Hippocampal formation (tissue), 2 donors: ENCODE results near the gene MVB12B.

Experiments
- DNase-seq, 2 donors: peaks; one replicate each; lab custom pipeline; 2025; lab: John Stamatoyannopoulos, UW

MVB12B gene

GRCh38 chr9:126303488-126303887 is 23.1 kb upstream of the MVB12B start:
- no peak for DNase-seq

DNA sequence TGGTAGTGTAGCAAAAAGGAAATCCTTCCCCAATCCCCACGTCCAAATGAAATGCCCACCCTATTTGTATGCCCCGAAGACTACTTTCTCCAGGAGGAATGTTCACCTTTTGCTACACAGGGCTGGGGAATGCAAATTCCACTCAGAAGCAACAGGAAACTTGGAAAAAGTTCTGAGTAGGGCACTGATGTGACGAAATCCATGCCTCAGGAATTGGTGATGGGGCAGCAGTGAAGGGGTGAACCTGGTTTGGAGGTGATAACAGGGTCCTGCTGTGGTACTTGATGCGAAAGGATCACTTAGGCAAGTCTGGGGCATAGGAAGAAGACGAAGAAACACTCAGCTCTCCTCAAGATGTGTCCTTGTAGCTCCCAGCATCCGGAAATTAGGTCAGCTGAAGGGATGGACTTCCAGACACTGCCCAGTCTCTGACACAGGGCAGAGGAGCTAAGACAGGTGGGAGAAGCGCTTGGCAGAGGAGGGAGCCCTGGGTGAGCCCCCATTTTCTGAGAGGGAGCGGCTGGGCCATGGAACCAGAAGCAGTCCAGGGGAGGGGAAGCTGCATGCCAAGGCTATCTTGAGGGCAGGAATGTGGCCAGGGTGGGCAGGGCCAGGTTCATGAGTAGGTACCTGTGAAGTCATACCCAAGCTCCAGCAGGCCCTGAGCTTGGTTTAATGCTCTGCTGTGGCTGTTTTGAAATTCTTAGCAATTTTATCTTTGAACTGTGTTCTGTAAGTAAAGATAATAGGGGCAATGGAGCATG is 22.2 kb upstream of the MVB12B start:
- DNase-seq, result no peak

DNA sequence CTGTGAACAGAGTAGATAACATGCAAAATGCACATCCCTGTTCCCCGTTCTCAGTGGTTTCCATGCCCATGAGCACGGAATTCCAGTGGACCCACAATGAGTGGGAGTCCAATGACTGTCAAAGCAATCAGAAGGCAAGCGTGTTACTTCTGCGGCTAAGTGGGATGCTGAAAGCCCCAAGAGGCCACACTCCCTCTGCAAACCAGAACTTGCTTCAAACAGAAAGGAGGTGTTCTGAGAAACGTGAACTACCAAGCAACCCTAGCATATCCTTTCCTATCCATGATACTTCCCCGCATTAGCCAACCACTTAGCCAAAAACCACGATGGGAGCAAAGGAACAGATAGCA is 21.7 kb upstream of the MVB12B start:
- DNase-seq, result no peak

GRCh38 chr9:126306071-126306647 is 20.5 kb upstream of the MVB12B start:
- no peak for DNase-seq

DNA sequence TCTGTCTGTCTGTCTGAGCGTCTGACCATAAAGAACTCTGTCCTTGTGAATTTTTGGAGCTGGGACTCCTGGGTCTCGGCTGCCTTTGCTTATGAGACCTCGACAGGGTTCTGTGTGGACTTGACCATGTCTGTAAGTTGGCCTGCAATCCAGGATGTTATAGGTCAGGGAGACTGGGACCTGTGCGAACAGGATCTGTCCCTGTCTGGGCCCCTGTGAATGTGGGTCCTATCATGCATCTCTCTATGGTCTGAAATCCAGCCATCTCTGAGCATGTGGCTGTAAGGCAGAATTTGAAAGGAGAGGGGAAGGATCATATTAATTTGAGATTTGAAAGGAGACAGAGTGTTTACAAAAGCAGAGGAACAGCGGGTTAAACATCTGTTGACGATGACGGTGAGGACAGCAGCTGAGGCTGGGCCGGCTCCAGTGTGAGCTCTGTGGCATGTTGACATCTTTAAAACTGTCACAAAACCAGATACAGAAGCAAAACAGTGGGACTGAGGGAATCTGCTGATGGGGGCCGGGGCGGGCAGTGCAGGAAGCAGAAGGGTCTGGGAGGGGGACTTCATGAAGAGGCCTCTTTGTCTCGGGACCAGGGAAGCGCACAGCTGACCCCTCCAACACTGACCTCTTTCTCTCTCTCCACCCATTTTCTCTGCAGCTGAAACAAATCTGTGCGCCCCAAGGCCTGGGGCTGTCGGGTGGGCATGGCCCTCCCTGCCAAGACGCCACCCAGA is 19.1 kb upstream of the MVB12B start:
- peak; percentile 84 to 95 for DNase-seq

DNA sequence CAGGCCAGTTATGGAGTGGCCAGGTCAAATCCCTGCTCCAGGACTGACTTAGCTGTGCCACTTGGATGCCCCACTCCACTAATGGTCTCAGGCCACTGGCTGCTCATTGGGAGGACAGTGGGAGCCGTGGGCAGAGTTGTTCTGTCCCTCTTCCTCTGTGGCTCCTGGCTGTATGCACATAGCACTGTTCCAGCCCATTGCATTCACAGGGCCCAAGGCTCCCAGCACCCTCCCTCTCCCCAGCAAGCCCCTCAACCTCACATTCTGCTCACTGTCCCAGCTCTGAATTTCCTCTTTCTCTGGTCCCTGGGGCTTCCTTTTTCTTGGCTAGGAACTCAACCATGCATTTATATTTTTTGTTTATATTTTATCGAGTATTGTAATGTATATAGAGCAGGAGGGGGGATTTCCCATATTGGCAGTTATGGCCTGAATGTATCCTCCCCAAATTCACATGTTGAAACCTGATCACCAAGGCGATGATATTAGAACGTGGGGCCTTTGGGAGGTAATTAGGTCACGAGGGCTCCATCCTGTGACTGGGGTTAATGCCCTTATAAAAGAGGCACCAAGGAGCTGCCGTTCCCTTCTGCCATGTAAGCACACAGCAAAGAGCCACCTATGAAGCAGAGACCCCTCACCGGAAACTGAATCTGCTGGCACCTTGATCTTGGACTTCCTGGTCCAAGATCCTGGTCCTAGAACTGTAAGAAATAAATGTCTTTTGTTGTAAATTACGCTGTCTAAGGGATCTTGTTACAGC is 17.0 kb upstream of the MVB12B start:
- DNase-seq, result no peak

DNA sequence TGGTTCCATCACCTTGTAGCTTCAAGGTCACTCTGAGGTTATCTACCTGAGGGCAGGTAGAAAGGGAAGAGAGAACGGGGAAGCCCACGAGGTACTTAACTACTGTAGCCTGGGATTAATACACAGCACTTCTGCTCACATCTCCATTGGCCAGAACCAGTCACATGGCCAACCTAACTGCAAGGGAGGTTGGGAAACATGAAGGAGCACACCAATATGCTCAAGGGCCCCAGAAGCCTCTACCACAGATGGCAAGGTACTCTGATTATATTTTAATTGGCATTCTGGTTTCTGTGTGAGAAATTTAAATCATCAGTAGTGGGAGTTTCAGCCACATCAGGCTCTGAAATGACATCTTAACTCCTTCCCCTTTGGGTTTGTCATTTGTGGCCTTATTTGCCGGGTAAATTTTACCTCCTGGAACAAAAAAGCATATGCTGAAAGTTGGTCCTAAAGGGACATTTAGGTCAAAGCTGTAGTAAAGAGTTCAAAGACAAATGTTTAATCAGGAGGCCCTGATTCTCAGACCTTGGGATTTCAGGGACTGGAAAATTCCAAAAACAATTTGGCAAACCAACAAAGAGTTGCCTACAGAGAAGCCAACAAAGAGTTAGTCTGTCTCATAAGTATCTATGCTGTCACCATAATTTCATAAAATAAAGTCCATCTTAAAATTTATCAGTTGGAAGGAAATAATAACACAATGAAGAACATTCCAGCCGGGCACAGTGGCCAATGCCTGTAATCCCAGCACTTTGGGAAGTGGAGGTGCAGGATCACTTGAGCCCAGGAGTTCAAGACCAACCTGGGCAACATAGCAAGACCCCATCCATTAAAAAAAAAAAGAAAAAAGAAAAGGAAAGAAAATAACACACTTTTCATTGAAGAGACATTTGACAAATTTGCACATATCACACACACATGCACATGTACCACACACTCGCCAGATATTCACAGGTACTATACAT is 13.8 kb upstream of the MVB12B start:
- no peak for DNase-seq

DNA sequence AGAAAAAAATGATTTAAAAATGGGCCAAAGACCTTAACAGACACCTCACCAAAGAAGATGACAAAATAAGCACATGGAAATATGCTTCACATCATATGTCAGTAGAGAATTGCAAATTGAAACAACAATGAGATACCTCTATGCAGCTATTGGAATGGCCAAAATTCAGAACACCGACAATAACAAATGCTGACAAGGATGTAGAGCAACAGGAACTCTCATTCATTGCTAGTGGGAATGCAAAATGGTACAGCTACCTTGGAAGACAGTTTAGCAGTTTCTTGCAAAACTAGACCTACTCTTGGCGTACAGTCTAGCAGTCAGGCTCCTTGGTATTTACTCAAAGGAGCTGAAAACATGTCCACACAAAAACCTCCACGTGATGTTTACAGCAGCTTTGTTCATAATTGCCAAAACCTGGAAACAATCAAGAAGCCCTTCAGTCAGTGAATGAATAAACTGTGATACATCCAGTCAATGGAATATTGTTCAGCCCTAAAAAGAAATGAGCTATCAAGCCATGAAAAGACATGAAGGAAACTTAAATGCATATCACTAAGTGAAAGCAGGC is 10.5 kb upstream of the MVB12B start:
- DNase-seq, result no peak

- DNase-seq, result no peak
Measured at GRCh38 chr9:126317513-126317912, 9.1 kb upstream of the MVB12B start.

DNA sequence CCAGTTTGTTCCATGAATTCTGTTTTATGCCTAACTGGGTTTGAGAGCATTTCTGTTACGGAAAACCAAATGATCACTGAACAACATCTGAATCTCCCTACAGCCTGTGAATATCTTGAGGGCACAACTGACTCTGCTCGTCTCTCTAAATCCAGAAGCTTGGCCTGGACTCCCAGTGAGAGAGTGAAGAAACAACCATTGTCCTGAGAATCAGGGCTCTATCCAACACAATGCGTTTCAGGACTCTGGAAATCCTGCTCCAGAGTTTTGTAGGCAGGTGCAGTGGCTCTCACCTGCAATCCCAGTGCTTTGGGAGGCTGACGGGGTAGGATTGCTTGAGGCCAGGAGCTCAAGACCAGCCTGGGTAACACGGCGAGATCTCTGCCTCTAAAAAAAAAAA is 7.8 kb upstream of the MVB12B start:
- DNase-seq, result no peak

DNA sequence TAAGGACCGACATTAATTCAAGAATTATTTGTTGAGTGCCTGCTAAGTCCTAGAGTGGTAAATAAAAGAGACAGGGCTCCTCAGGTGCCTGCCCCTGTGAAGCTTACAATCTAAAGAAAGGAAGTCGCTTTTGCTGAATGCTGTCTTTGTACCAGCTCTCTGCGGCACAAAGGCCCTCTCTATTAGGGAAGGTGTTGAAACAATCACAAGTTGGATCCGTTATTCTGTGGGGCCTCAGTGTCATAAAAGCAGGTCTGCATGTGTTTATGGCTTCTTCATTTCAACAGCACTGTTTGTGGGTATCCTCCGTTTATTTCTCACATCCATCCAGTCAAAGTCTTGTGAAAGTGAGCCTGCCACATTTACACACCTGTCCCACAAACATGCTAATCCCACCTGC is 7.0 kb upstream of the MVB12B start:
- no peak for DNase-seq

DNA sequence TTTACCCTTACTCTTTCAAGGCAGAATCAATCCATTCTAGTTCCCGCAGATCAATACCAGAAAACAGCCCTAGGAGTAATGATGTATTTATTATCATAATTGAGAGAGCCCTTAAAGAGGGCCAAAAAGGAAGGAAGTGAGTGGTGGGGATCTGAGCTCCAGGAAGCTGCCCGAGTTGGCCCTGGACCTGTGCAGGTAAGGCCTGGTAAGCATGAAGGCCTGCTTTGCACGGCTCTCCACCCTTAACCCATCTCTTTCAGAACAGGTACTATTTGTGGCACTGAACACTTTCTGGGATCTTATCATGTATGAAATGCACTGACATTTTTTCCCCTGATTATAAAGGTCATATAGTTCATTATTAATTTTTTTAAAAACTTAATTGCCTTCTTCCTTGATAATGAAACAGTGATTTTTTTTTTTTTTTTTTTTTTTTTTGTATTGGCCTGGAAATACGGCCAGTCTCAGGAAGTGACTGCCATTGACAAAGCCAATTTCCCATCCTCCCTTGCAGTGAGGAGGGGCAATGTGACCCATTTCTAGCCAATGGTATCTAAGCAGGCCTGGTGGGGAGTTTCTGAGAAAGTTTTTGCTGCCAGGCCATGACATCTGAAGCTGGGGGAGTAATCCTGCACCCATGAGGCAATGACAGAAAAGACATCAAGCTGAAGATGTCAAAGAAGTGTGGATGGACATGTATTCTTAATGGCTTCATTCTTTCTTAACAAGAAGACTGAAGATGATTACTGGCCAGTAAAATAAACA is 6.3 kb upstream of the MVB12B start:
- DNase-seq, result no peak

- DNase-seq, result no peak
Measured at GRCh38 chr9:126321742-126322141, 4.9 kb upstream of the MVB12B start.

DNA sequence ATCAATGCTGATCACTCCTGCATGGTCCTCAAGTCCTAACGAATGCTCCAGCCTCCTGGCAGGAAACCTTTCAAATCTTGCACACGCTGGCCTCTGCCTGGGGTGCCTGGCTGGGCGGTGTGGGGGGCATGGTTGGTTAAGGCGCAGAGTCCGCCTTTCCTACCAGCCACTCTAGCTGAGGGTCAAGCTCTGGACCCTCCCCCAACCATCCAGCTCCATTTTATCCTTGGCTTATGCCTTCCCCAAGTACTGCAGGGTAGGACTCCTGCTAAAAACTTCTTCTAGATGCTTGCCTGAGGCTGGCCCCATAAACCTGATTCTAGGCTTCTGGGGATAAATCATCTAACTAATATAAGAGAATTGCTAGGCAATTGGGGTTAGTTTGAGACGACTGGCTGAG is 808 bp upstream of the MVB12B start:
- DNase-seq, result no peak

GRCh38 chr9:126327006-126327713 is 531 bp downstream of the MVB12B start:
- DNase-seq, result peak in 1 of 2 donors; percentile 67

DNA sequence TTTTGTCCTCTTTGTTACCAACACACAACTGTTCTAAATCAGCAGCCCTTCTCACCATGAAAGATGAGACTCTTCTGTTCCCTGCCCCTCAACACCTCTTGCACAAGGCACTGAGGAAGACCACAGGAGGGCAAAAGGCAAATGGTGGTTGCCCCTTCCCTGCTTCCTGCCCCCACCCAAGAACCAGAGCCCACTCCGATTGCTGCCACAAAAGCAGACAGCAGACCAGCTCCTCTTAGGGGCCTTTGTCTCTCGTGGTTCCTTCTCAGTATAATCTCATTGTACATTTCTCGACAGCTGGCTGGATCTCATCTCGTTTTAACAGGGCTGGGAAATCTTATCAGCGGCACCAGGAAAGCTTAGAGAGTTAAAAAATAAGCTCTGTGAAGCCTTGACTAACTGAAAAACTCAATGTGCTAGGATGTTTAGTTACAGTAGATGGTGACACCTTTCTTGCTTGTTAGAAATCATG is 1.1 kb downstream of the MVB12B start:
- DNase-seq, result peak in 1 of 2 donors; percentile 61

DNA sequence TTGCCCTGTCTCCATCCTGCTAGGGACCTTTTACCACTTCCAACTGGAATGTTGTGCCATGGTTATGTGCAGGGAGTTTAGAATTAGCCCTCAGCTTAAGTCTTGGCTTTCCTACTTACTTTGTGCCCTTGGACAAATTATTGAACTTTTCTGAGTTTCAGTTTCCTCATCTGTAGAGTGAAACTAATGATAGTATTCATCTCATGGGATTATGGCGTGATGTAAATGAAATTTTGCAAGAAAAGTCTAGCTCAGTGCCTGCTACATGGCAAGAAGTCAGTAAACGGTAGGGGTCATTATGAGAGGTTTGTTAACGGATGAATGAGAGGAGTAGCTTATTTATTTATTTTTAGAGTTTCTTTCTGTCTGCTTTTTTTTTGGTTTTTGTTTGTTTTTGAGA is 1.8 kb downstream of the MVB12B start:
- DNase-seq, result no peak

- no peak for DNase-seq
Measured at GRCh38 chr9:126329476-126330275, 3.0 kb downstream of the MVB12B start.

GRCh38 chr9:126330536-126330935 is 3.9 kb downstream of the MVB12B start:
- no peak for DNase-seq
